NCI-H526 (cell line): ENCODE results near the gene GLOD4.
A peak's percentile ranks its signal among the peaks of the same experiment; 100 is the strongest.
"Not testable (repeated sequence)": the region's sequence is repeated elsewhere in the genome, so short reads cannot be mapped to it uniquely, and the experiment has no call there.

Source experiments
- DNase-seq, 2 experiments: peaks; one replicate each; lab custom pipeline; 2025; lab: John Stamatoyannopoulos, UW

GLOD4 gene

GRCh38 chr17:802901-803881, 21.1 kb upstream of the GLOD4 start:
- DNase-seq = no peak

GRCh38 chr17:802481-802880, 20.4 kb upstream of the GLOD4 start:
- no peak for DNase-seq

- no peak for DNase-seq
Measured at GRCh38 chr17:801660-802059, 19.6 kb upstream of the GLOD4 start.

GRCh38 chr17:800446-801242, 18.6 kb upstream of the GLOD4 start:
- no peak for DNase-seq

- no peak for DNase-seq
Measured at GRCh38 chr17:799261-799660, 17.2 kb upstream of the GLOD4 start.

GRCh38 chr17:798246-798645, 16.2 kb upstream of the GLOD4 start:
- DNase-seq = no peak

GRCh38 chr17:797236-797840, 15.3 kb upstream of the GLOD4 start:
- DNase-seq = no peak

- DNase-seq = no peak
Measured at GRCh38 chr17:796609-797008, 14.5 kb upstream of the GLOD4 start.

GRCh38 chr17:795721-796120, 13.6 kb upstream of the GLOD4 start:
- no peak for DNase-seq

- no peak for DNase-seq
Measured at GRCh38 chr17:795276-795675, 13.2 kb upstream of the GLOD4 start.

GRCh38 chr17:794876-795275, 12.8 kb upstream of the GLOD4 start:
- DNase-seq = peak in 1 of 2 experiments; percentile 71

GRCh38 chr17:792277-792676, 10.2 kb upstream of the GLOD4 start:
- no peak for DNase-seq

- DNase-seq = no peak
Measured at GRCh38 chr17:791829-792228, 9.7 kb upstream of the GLOD4 start.

- DNase-seq = not testable (repeated sequence)
Measured at GRCh38 chr17:790874-791247, 8.8 kb upstream of the GLOD4 start.

GRCh38 chr17:789931-790873, 8.1 kb upstream of the GLOD4 start:
- DNase-seq = not testable (repeated sequence)

GRCh38 chr17:789160-789840, 7.2 kb upstream of the GLOD4 start:
- no peak for DNase-seq

- DNase-seq = no peak
Measured at GRCh38 chr17:788551-788950, 6.5 kb upstream of the GLOD4 start.

- DNase-seq = no peak
Measured at GRCh38 chr17:787641-788221, 5.7 kb upstream of the GLOD4 start.

- not testable (repeated sequence) for DNase-seq
Measured at GRCh38 chr17:785901-786300, 3.8 kb upstream of the GLOD4 start.

- no peak for DNase-seq
Measured at GRCh38 chr17:784143-784542, 2.1 kb upstream of the GLOD4 start.
